MM.1S (cell line): ENCODE measurements around the gene TADA2A.

Source experiments
- DNase-seq: peaks from one replicate; pipeline ENCODE4 v3.0.0-alpha.2; 2015
- H2AFZ ChIP-seq: fragments of 300-600 bp; sonication (generic); 2 replicates; pipeline ENCODE4 v1.6.0; 2016; ENCODE audit warnings: antibody characterized with exemption, low read length
- H3F3A ChIP-seq: fragments of 300-600 bp; sonication (generic); 2 replicates; pipeline ENCODE4 v1.6.1; 2016; ENCODE audit warnings: mild to moderate bottlenecking, antibody characterized with exemption, low read length, moderate library complexity, mixed read lengths; ENCODE audit not compliant: insufficient read depth
- H3K27ac ChIP-seq: fragments of 300-600 bp; sonication (generic); 2 replicates; pipeline ENCODE4 v1.5.1; 2016; ENCODE audit warnings: mild to moderate bottlenecking, low read length
- H3K27me3 ChIP-seq: fragments of 300-600 bp; sonication (generic); replicated peaks from 2 replicates; pipeline ENCODE4 v1.6.0; 2016; ENCODE audit warnings: low read length; ENCODE audit not compliant: insufficient read depth
- H3K36me3 ChIP-seq: fragments of 300-600 bp; sonication (generic); replicated peaks from 2 replicates; pipeline ENCODE4 v1.6.1; 2016; ENCODE audit warnings: mild to moderate bottlenecking, low read length, mixed read lengths; ENCODE audit not compliant: insufficient read depth
- H3K4me1 ChIP-seq: fragments of 300-600 bp; sonication (generic); 2 replicates; pipeline ENCODE4 v1.6.1; 2016; ENCODE audit warnings: low read length, mixed read lengths
- H3K4me2 ChIP-seq: fragments of 300-600 bp; sonication (generic); 2 replicates; pipeline ENCODE4 v1.6.0; 2016; ENCODE audit warnings: low read depth, low read length
- H3K4me3 ChIP-seq: fragments of 300-600 bp; sonication (generic); 2 replicates; pipeline ENCODE4 v1.5.1; 2016; ENCODE audit warnings: low read length, mixed read lengths
- H3K79me2 ChIP-seq: fragments of 300-600 bp; sonication (generic); 2 replicates; pipeline ENCODE4 v1.6.1; 2016; ENCODE audit warnings: mixed run types, low read length, mixed read lengths
- H3K9ac ChIP-seq: fragments of 300-600 bp; sonication (generic); 2 replicates; pipeline ENCODE4 v1.6.1; 2016; ENCODE audit warnings: low read length, mixed read lengths
- H3K9me2 ChIP-seq: fragments of 300-600 bp; sonication (generic); replicated peaks from 2 replicates; pipeline ENCODE4 v1.6.1; 2016; ENCODE audit warnings: mild to moderate bottlenecking, low read length, mixed read lengths; ENCODE audit not compliant: insufficient read depth
- H3K9me3 ChIP-seq: fragments of 300-600 bp; sonication (generic); replicated peaks from 2 replicates; pipeline ENCODE4 v1.6.1; 2016; ENCODE audit warnings: mild to moderate bottlenecking, low read length, mixed read lengths; ENCODE audit not compliant: insufficient read depth
- H4K20me1 ChIP-seq: fragments of 300-600 bp; sonication (generic); 2 replicates; pipeline ENCODE4 v1.6.1; 2016; ENCODE audit warnings: mild to moderate bottlenecking, low read length, moderate library complexity, mixed read lengths; ENCODE audit not compliant: insufficient read depth
- CTCF ChIP-seq: fragments of 300-600 bp; sonication (generic); IDR thresholded peaks from 2 replicates; pipeline ENCODE4 v1.5.1; 2016; ENCODE audit warnings: antibody characterized with exemption, low read length, mixed read lengths
- EZH2 ChIP-seq: fragments of 300-600 bp; sonication (generic); optimal IDR thresholded peaks from 2 replicates; pipeline ENCODE3; 2017; ENCODE audit warnings: low read depth, mild to moderate bottlenecking, antibody characterized with exemption, low read length, mixed read lengths
- EZH2phosphoT487 ChIP-seq: fragments of 300-600 bp; sonication (generic); IDR thresholded peaks from 2 replicates; pipeline ENCODE4 v1.6.1; 2018; ENCODE audit warnings: antibody characterized with exemption, low read length

Gene TADA2A

GRCh38 chr17:37512442-37513068, 105.9 kb downstream of the TADA2A start:
- Histone ChIP-seq H3K27me3 (no peaks in the 10 kb centered on the region), H3K4me3 (no peak overlapping the region), H3K9me2 (no peaks in the 10 kb centered on the region), H3K27ac (no peak overlapping the region), H3K4me1 (no peaks in the 10 kb centered on the region), H3K4me2 (no peak overlapping the region), H2AFZ (no peak overlapping the region), H4K20me1 (no peaks in the 10 kb centered on the region), H3F3A (no peaks in the 10 kb centered on the region), H3K9me3 (no peaks in the 10 kb centered on the region), H3K36me3 (no peaks in the 10 kb centered on the region; the same call in 1 of the 2 replicates), H3K79me2 (peaks cover 22% of the 10 kb centered on the region), H3K9ac (no peak overlapping the region)
- DNase-seq = no peak
- TF ChIP-seq EZH2phosphoT487 = no peak
- no peak for TF ChIP-seq CTCF
- no peak for TF ChIP-seq EZH2

- Histone ChIP-seq H3K4me1 (no peaks in the 10 kb centered on the region), H3K9me2 (no peaks in the 10 kb centered on the region), H3K9me3 (no peaks in the 10 kb centered on the region), H4K20me1 (no peaks in the 10 kb centered on the region), H3K79me2 (peaks cover 14% of the 10 kb centered on the region), H3K4me2 (no peak overlapping the region), H3K27me3 (no peaks in the 10 kb centered on the region), H3F3A (no peaks in the 10 kb centered on the region; the same call in 1 of the 2 replicates), H2AFZ (no peak overlapping the region), H3K27ac (no peak overlapping the region), H3K4me3 (no peak overlapping the region), H3K9ac (no peak overlapping the region), H3K36me3 (no peaks in the 10 kb centered on the region; the same call in 1 of the 2 replicates)
- no peak for DNase-seq
- TF ChIP-seq EZH2phosphoT487 (no peak), EZH2 (no peak), CTCF (no peak)
These were observed 107.0 kb downstream of the TADA2A start for GRCh38 chr17:37513711-37514110.

- H3K4me2 ChIP-seq = no peak overlapping the region
- H3K9me2 ChIP-seq = no peaks in the 10 kb centered on the region
- no peak overlapping the region for H3K27ac ChIP-seq
- H3F3A ChIP-seq = no peaks in the 10 kb centered on the region; the same call in 1 of the 2 replicates
- no peak overlapping the region for H3K4me3 ChIP-seq
- no peak for DNase-seq
- TF ChIP-seq CTCF (no peak), EZH2 (no peak), EZH2phosphoT487 (no peak)
- H2AFZ ChIP-seq = no peak overlapping the region
- H3K27me3 ChIP-seq = no peaks in the 10 kb centered on the region
- peaks cover 4% of the 10 kb centered on the region for H3K36me3 ChIP-seq
- H3K4me1 ChIP-seq = no peaks in the 10 kb centered on the region
- H4K20me1 ChIP-seq = no peaks in the 10 kb centered on the region
- no peaks in the 10 kb centered on the region for H3K79me2 ChIP-seq
- no peak overlapping the region for H3K9ac ChIP-seq
- H3K9me3 ChIP-seq = no peaks in the 10 kb centered on the region
These were observed 109.5 kb downstream of the TADA2A start for GRCh38 chr17:37516127-37516571.
